Iris pigment epithelial cell (primary cell): ENCODE results near the gene SLC12A4.
A peak's percentile ranks its signal among the peaks of the same experiment; 100 is the strongest.
"Not testable (repeated sequence)": the region's sequence is repeated elsewhere in the genome, so short reads cannot be mapped to it uniquely, and the experiment has no call there.

Experiments
- DNase-seq: peaks from one replicate; pipeline ENCODE4 v3.0.0-alpha.2; 2011; ENCODE audit warnings: low read depth

The SLC12A4 gene

GRCh38 chr16:67941469-67942199, 26.8 kb downstream of the SLC12A4 start:
- DNase-seq, result no peak

- DNase-seq, result no peak
Measured at GRCh38 chr16:67940446-67941089, 27.9 kb downstream of the SLC12A4 start.

GRCh38 chr16:67939507-67940445, 28.7 kb downstream of the SLC12A4 start:
- DNase-seq, result no peak

GRCh38 chr16:67937713-67938112, 30.7 kb downstream of the SLC12A4 start:
- DNase-seq, result not testable (repeated sequence)

GRCh38 chr16:67936880-67937605, 31.4 kb downstream of the SLC12A4 start:
- no peak for DNase-seq

- DNase-seq, result peak; percentile 82
Measured at GRCh38 chr16:67936124-67936879, 32.1 kb downstream of the SLC12A4 start, which contains the start of gene PSMB10. Gene PSMB10 (minus strand): TSS chr16:67936850. CDS start chr16:67936749, 101 bp downstream.

GRCh38 chr16:67935402-67936123, 32.9 kb downstream of the SLC12A4 start:
- peak; percentile 94 for DNase-seq

GRCh38 chr16:67935101-67935401, 33.4 kb downstream of the SLC12A4 start:
- no peak for DNase-seq

GRCh38 chr16:67934306-67935100, 33.9 kb downstream of the SLC12A4 start:
- no peak for DNase-seq

- no peak for DNase-seq
Measured at GRCh38 chr16:67933805-67934204, 34.6 kb downstream of the SLC12A4 start.

- no peak for DNase-seq
Measured at GRCh38 chr16:67932462-67932840, 36.0 kb downstream of the SLC12A4 start.

- no peak for DNase-seq
Measured at GRCh38 chr16:67931712-67932461, 36.5 kb downstream of the SLC12A4 start, which contains the start of gene CTRL. Gene CTRL (minus strand): TSS chr16:67931862. CDS start chr16:67931852, 10 bp downstream.

GRCh38 chr16:67930678-67931211, 37.7 kb downstream of the SLC12A4 start:
- no peak for DNase-seq

- DNase-seq, result no peak
Measured at GRCh38 chr16:67930191-67930590, 38.2 kb downstream of the SLC12A4 start.

- peak; percentile 45 for DNase-seq
Measured at GRCh38 chr16:67928561-67929364, 39.7 kb downstream of the SLC12A4 start.

GRCh38 chr16:67928147-67928546, 40.3 kb downstream of the SLC12A4 start:
- DNase-seq, result no peak

GRCh38 chr16:67927131-67927941, 41.1 kb downstream of the SLC12A4 start:
- no peak for DNase-seq
